GM23338 (cell line): ENCODE measurements around the gene SUCLG2. TPM values are rescaled to one million over a fixed set of nuclear protein-coding genes. Genes with fewer than 3 reads are reported as not detected.

ENCODE experiments used
- ATAC-seq: fragments of 200-7000 bp; cut with Tn5 transposase; 3 replicates; pipeline ENCODE4 v1.9.1; 2020
- DNase-seq: peaks from one replicate; pipeline ENCODE4 v3.0.0-alpha.2; 2015; ENCODE audit warnings: low spot score
- H2AFZ ChIP-seq: fragments of 200-600 bp; sonication (generic); 2 replicates; pipeline ENCODE4 v1.8.0; 2016; ENCODE audit warnings: antibody characterized with exemption, mild to moderate bottlenecking, moderate library complexity
- H3F3A ChIP-seq: fragments of 200-600 bp; sonication (generic); replicated peaks from 2 replicates; pipeline ENCODE4 v1.8.0; 2017; ENCODE audit warnings: antibody characterized with exemption, mixed run types, low read depth
- H3K27ac ChIP-seq: fragments of 200-600 bp; sonication (generic); 2 replicates; pipeline ENCODE4 v1.6.1; 2016; ENCODE audit warnings: low read depth
- H3K27me3 ChIP-seq: fragments of 200-600 bp; sonication (generic); 2 replicates; pipeline ENCODE4 v1.8.0; 2016; ENCODE audit warnings: mild to moderate bottlenecking, mixed run types, moderate library complexity; ENCODE audit not compliant: insufficient read depth
- H3K36me3 ChIP-seq: fragments of 200-600 bp; sonication (generic); 2 replicates; pipeline ENCODE4 v1.8.0; 2016; ENCODE audit warnings: mild to moderate bottlenecking; ENCODE audit not compliant: insufficient read depth
- H3K4me1 ChIP-seq: fragments of 200-600 bp; sonication (generic); 2 replicates; pipeline ENCODE4 v1.8.0; 2016; ENCODE audit warnings: mild to moderate bottlenecking, moderate library complexity; ENCODE audit not compliant: insufficient read depth
- H3K4me2 ChIP-seq: fragments of 200-600 bp; sonication (generic); 2 replicates; pipeline ENCODE4 v1.7.1; 2017; ENCODE audit warnings: mixed run types
- H3K4me3 ChIP-seq: fragments of 200-600 bp; sonication (generic); 2 replicates; pipeline ENCODE4 v1.6.1; 2016; ENCODE audit warnings: mixed run types
- H3K79me2 ChIP-seq: fragments of 200-600 bp; sonication (generic); replicated peaks from 2 replicates; pipeline ENCODE4 v1.8.0; 2017; ENCODE audit warnings: mild to moderate bottlenecking; ENCODE audit not compliant: insufficient read depth
- H3K9me2 ChIP-seq: fragments of 200-600 bp; sonication (generic); 2 replicates; pipeline ENCODE4 v1.8.0; 2017; ENCODE audit not compliant: insufficient read depth
- H4K20me1 ChIP-seq: fragments of 200-600 bp; sonication (generic); replicated peaks from 2 replicates; pipeline ENCODE4 v1.8.0; 2017; ENCODE audit warnings: mild to moderate bottlenecking; ENCODE audit not compliant: insufficient read depth
- H3K27ac Mint-ChIP-seq: 2 replicates; pipeline ENCODE4 v1.8.0; 2020; ENCODE audit warnings: inconsistent platforms, mild to moderate bottlenecking, moderate library complexity, mixed read lengths
- H3K27me3 Mint-ChIP-seq: 3 replicates; pipeline ENCODE4 v1.8.0; 2022; ENCODE audit warnings: low read depth, mild to moderate bottlenecking, moderate library complexity, mixed read lengths, inconsistent platforms; ENCODE audit not compliant: insufficient read depth, poor library complexity
- H3K36me3 Mint-ChIP-seq: 3 replicates; pipeline ENCODE4 v1.8.0; 2021; ENCODE audit warnings: low read depth, mild to moderate bottlenecking, inconsistent platforms, moderate library complexity, mixed read lengths
- H3K4me1 Mint-ChIP-seq: 3 replicates; pipeline ENCODE4 v1.8.0; 2020; ENCODE audit warnings: mild to moderate bottlenecking, inconsistent platforms, mixed read lengths
- H3K4me3 Mint-ChIP-seq: 3 replicates; pipeline ENCODE4 v1.8.0; 2021; ENCODE audit warnings: moderate library complexity, mild to moderate bottlenecking, inconsistent platforms, mixed read lengths
- H3K9me3 Mint-ChIP-seq: 3 replicates; pipeline ENCODE4 v1.8.0; 2020; ENCODE audit warnings: moderate library complexity, mild to moderate bottlenecking, inconsistent platforms, mixed read lengths
- CREB1 ChIP-seq: fragments of 250-450 bp; sonication (Bioruptor Pico); IDR thresholded peaks from 2 replicates; pipeline ENCODE4 v1.5.0; 2020; ENCODE audit warnings: low read depth, mild to moderate bottlenecking, moderate library complexity
- EZH2 ChIP-seq: fragments of 200-600 bp; sonication (generic); IDR thresholded peaks from one replicate; pipeline ENCODE4 v1.8.0; 2017; ENCODE audit warnings: antibody characterized with exemption, mild to moderate bottlenecking, low read depth; ENCODE audit not compliant: unreplicated experiment
- EZH2phosphoT487 ChIP-seq: fragments of 200-600 bp; sonication (generic); IDR thresholded peaks from one replicate; pipeline ENCODE4 v1.8.1; 2018; ENCODE audit warnings: antibody characterized with exemption; ENCODE audit not compliant: unreplicated experiment
- JUNB ChIP-seq: IDR thresholded peaks from one replicate; pipeline ENCODE4 v1.6.1; 2016; ENCODE audit warnings: antibody characterized with exemption; ENCODE audit not compliant: unreplicated experiment
- NANOG ChIP-seq: IDR thresholded peaks from 2 replicates; pipeline ENCODE4 v1.6.1; 2016; ENCODE audit warnings: antibody characterized with exemption, borderline replicate concordance
- POLR2AphosphoS5 ChIP-seq: IDR thresholded peaks from 2 replicates; pipeline ENCODE4 v1.6.1; 2016; ENCODE audit warnings: antibody characterized with exemption, low read depth
- REST ChIP-seq: IDR thresholded peaks from one replicate; pipeline ENCODE4 v1.6.1; 2018; ENCODE audit warnings: antibody characterized with exemption; ENCODE audit not compliant: unreplicated experiment
- STAT1 ChIP-seq: IDR thresholded peaks from one replicate; pipeline ENCODE4 v1.6.1; 2016; ENCODE audit warnings: antibody characterized with exemption; ENCODE audit not compliant: unreplicated experiment
- ZNF114 ChIP-seq: fragments of 250-450 bp; sonication (Bioruptor Pico); IDR thresholded peaks from 2 replicates; pipeline ENCODE4 v1.5.0; 2020; ENCODE audit warnings: mild to moderate bottlenecking, moderate library complexity
- ZNF331 ChIP-seq: fragments of 250-450 bp; sonication (Bioruptor Pico); IDR thresholded peaks from 2 replicates; pipeline ENCODE4 v1.5.0; 2020; ENCODE audit warnings: low read depth, mild to moderate bottlenecking, moderate library complexity
- polyA plus RNA-seq: library from polyadenylated mRNA; unstranded; fragments of >200 nt; fragmentation: Nextera tagmentation; extraction: Ambion mirVana; gene quantifications from 2 replicates; pipeline ENCODE4 v1.2.1, GENCODE V29; 2016
- total RNA-seq: library from RNA; depleted of rRNA; stranded (reverse); fragments of >200 nt; shearing (Covaris generic); gene quantifications from 2 replicates; pipeline ENCODE4 v1.2.3, GENCODE V29; 2014
- TF ChIP-seq, protein P1 (sequence below), 2 experiments: fragments of 200-600 bp in 1 of 2; sonication (generic) in 1 of 2; conservative IDR thresholded peaks; 2 replicates each; pipeline versions ENCODE4 v1.5.1 to v1.6.1; 2016 to 2017; ENCODE audit warnings: antibody characterized with exemption in 2 of 2, low read depth in 2 of 2, mild to moderate bottlenecking in 2 of 2, moderate library complexity in 1 of 2

Gene SUCLG2
- total and polyA plus RNA-seq, 2 experiments from 2014 or later: 29.3 to 39.0 TPM

- TF ChIP-seq CREB1 (CRISPR knock-in tag): no peak
- TF ChIP-seq STAT1: no peak
- TF ChIP-seq, protein P1, sequence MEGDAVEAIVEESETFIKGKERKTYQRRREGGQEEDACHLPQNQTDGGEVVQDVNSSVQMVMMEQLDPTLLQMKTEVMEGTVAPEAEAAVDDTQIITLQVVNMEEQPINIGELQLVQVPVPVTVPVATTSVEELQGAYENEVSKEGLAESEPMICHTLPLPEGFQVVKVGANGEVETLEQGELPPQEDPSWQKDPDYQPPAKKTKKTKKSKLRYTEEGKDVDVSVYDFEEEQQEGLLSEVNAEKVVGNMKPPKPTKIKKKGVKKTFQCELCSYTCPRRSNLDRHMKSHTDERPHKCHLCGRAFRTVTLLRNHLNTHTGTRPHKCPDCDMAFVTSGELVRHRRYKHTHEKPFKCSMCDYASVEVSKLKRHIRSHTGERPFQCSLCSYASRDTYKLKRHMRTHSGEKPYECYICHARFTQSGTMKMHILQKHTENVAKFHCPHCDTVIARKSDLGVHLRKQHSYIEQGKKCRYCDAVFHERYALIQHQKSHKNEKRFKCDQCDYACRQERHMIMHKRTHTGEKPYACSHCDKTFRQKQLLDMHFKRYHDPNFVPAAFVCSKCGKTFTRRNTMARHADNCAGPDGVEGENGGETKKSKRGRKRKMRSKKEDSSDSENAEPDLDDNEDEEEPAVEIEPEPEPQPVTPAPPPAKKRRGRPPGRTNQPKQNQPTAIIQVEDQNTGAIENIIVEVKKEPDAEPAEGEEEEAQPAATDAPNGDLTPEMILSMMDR (conservative IDR thresholded peaks at IDR 0.05; ENCODE audit: low read depth in 2 of 2): no peak
- TF ChIP-seq ZNF331: no peak
These were observed 234.6 kb downstream of the SUCLG2 start (continued) for GRCh38 chr3:67419779-67420178.

- TF ChIP-seq EZH2 (no peak), NANOG (no peak), JUNB (no peak), EZH2phosphoT487 (no peak), STAT1 (no peak), CREB1 (CRISPR knock-in tag) (no peak), POLR2AphosphoS5 (no peak), REST (no peak), ZNF114 (CRISPR knock-in tag) (no peak), ZNF331 (no peak)
These were observed 235.2 kb downstream of the SUCLG2 start for GRCh38 chr3:67419218-67419529.

More at GRCh38 chr3:67419218-67419529, 235.2 kb downstream of the SUCLG2 start:
- Histone ChIP-seq H3K4me2 (no peak overlapping the region), H3F3A (no peaks in the 10 kb centered on the region), H3K4me1 (no peaks in the 10 kb centered on the region), H3K27me3 (no peaks in the 10 kb centered on the region), H3K36me3 (no peaks in the 10 kb centered on the region), H2AFZ (no peak overlapping the region), H3K27ac (no peak overlapping the region), H3K4me3 (no peak overlapping the region), H4K20me1 (no peaks in the 10 kb centered on the region), H3K79me2 (no peaks in the 10 kb centered on the region), H3K9me2 (no peaks in the 10 kb centered on the region; the same call in 1 of the 2 replicates)
- no peak overlapping the region for H3K4me3 Mint-ChIP-seq
- no peaks in the 10 kb centered on the region for H3K27me3 Mint-ChIP-seq
- H3K9me3 Mint-ChIP-seq: peaks cover 7% of the 10 kb centered on the region; the same call in 1 of the 3 replicates
- peaks cover 13% of the 10 kb centered on the region; the same call in 2 of the 3 replicates for H3K36me3 Mint-ChIP-seq
- DNase-seq (no peak), ATAC-seq (no peak)
- no peaks in the 10 kb centered on the region for H3K4me1 Mint-ChIP-seq
- no peak overlapping the region for H3K27ac Mint-ChIP-seq
